ENCODE data around the gene CSE1L.
A peak's percentile ranks its signal among the peaks of the same experiment; 100 is the strongest.

CSE1L gene

DNA sequence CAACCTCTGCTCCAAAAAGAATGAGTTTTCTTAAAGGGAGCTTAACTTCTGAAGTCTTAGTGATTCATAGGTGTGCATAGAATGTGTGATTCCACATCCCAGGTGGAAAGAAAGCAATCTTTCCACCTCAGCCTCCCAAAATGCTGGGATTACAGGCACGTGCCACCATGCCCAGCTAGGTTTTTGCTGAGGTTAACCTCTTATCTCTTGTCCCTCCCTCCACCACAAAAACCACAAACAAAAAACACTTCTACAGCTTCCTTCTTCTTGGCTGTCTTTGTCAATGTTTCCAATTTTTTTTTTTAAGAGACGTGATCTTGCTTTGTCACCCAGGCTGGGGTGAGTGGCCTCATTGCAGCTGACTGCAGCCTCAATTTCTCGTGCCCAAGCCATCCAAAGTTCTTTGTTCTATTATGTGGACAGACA, 8.1 kb upstream of the CSE1L start:
- no peak for DNase-seq (ENCODE audit: low read depth)
- TF ChIP-seq, protein P1, sequence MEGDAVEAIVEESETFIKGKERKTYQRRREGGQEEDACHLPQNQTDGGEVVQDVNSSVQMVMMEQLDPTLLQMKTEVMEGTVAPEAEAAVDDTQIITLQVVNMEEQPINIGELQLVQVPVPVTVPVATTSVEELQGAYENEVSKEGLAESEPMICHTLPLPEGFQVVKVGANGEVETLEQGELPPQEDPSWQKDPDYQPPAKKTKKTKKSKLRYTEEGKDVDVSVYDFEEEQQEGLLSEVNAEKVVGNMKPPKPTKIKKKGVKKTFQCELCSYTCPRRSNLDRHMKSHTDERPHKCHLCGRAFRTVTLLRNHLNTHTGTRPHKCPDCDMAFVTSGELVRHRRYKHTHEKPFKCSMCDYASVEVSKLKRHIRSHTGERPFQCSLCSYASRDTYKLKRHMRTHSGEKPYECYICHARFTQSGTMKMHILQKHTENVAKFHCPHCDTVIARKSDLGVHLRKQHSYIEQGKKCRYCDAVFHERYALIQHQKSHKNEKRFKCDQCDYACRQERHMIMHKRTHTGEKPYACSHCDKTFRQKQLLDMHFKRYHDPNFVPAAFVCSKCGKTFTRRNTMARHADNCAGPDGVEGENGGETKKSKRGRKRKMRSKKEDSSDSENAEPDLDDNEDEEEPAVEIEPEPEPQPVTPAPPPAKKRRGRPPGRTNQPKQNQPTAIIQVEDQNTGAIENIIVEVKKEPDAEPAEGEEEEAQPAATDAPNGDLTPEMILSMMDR (IDR thresholded peaks at IDR 0.05; ENCODE audit: control insufficient read depth, insufficient read depth, low read depth, low read length, missing control alignments): no peak
- no peak overlapping the region for H3K4me3 ChIP-seq (ENCODE audit: control insufficient read depth, low read depth, low read length)

GRCh38 chr20:49039854-49040253, 6.3 kb upstream of the CSE1L start:
- TF ChIP-seq, protein P1 (IDR thresholded peaks at IDR 0.05; ENCODE audit: control insufficient read depth, insufficient read depth, low read depth, low read length, missing control alignments): no peak
- DNase-seq (ENCODE audit: low read depth): no peak
- no peak overlapping the region for H3K4me3 ChIP-seq (ENCODE audit: control insufficient read depth, low read depth, low read length)

DNA sequence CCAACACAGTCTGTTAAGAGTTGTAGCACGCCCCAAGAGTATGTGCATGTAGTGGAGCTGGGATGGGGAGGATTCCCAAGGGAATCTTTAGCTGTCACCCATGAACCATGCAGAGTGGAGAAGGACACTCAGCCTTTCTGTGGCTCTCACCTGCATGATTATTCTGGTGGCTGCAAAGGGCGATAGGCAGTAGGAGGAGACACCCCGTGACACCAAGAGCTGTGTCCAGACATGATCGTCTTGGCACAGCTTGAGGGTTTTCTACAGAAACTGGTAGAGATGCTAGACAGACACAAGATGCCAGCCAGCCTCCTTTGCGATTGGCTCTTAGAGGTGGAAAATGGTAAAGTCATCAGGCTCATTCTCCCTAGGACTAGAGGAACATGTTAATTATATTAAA, 3.1 kb upstream of the CSE1L start:
- TF ChIP-seq, protein P1 (IDR thresholded peaks at IDR 0.05; ENCODE audit: control insufficient read depth, insufficient read depth, low read depth, low read length, missing control alignments): no peak
- H3K4me3 ChIP-seq (ENCODE audit: control insufficient read depth, low read depth, low read length): no peak overlapping the region
- no peak for DNase-seq (ENCODE audit: low read depth)

DNA sequence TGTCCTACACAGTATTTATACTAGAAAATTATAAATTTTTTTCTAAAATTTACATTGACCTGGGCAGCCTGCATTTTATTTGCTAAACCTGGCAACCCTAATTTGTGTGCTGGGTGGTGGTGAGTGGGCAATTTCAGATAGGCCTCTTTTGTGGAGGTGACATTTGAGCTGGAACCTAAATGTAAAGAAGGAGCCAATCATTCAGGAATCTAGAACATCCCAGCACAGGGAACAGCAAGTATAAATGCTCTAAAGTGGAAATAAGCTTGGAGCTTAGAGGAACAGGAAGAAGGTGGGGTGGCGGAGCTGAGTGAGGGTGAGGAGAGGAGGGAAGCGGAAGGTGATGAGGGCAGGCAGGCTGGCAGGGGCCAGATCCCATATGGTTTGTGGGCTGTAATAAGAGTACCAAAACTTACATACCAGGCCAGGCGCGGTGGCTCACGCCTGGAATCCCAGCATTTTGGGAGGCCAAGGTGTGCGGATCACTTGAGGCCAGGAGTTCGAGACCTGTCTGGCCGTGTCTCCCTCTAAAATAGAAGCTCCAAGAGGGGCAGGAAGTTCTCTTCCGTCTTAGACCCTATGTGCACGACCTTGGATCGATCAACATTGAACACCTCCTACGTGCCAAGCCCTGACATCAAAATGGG, 549 bp upstream of the CSE1L start:
- H3K4me3 ChIP-seq (ENCODE audit: control insufficient read depth, low read depth, low read length): peak overlapping the region; percentile 100
- TF ChIP-seq, protein P1 (IDR thresholded peaks at IDR 0.05; ENCODE audit: control insufficient read depth, insufficient read depth, low read depth, low read length, missing control alignments): no peak
- no peak for DNase-seq (ENCODE audit: low read depth)

GRCh38 chr20:49052334-49052733, 6.2 kb downstream of the CSE1L start:
- TF ChIP-seq, protein P1 (IDR thresholded peaks at IDR 0.05; ENCODE audit: control insufficient read depth, insufficient read depth, low read depth, low read length, missing control alignments): no peak
- H3K4me3 ChIP-seq (ENCODE audit: control insufficient read depth, low read depth, low read length): no peak overlapping the region
- DNase-seq (ENCODE audit: low read depth): no peak

GRCh38 chr20:49054056-49054643, 8.0 kb downstream of the CSE1L start:
- DNase-seq (ENCODE audit: low read depth): no peak
- TF ChIP-seq, protein P1 (IDR thresholded peaks at IDR 0.05; ENCODE audit: control insufficient read depth, insufficient read depth, low read depth, low read length, missing control alignments): no peak
- H3K4me3 ChIP-seq (ENCODE audit: control insufficient read depth, low read depth, low read length): no peak overlapping the region
